RWPE1 (cell line): Measurements from ENCODE around the gene RFC2.
A peak's percentile ranks its signal among the peaks of the same experiment; 100 is the strongest.

Experiments used
- CTCF ChIA-PET: fragments of 350-600 bp; sonication (Branson Sonifier 250); formaldehyde crosslinking; extraction: SDS; loops from one replicate; lab custom pipeline; 2021; lab: Yijun Ruan, JAX
- POLR2A ChIA-PET: fragments of 400-600 bp; formaldehyde crosslinking; extraction: SDS; loops from one replicate; lab custom pipeline; 2020; ENCODE audit warnings: antibody characterized with exemption; ENCODE audit not compliant: low non-redundant PET; lab: Yijun Ruan, JAX
- DNase-seq: peaks from one replicate; pipeline ENCODE4 v3.0.0; 2012; ENCODE audit warnings: low spot score
- H3K27ac ChIP-seq: fragments of 450-650 bp; 2 replicates; pipeline ENCODE4 v1.5.1; 2017
- CTCF ChIP-seq: fragments of 450-650 bp; conservative IDR thresholded peaks from 2 replicates; pipeline ENCODE4 v1.5.1; 2017; ENCODE audit warnings: low read depth, mild to moderate bottlenecking

The RFC2 gene

GRCh38 chr7:74185636-74186035, 68.6 kb downstream of the RFC2 start:
- no peak for TF ChIP-seq CTCF
- ChIA-PET CTCF (no interaction called here), POLR2A (no interaction called here)
- H3K27ac ChIP-seq: no peak overlapping the region
- no peak for DNase-seq

- TF ChIP-seq CTCF: no peak
- ChIA-PET CTCF (no interaction called here), POLR2A (no interaction called here)
- peak overlapping the region; percentile 15 for H3K27ac ChIP-seq
- no peak for DNase-seq
Observed at GRCh38 chr7:74185016-74185415, 69.2 kb downstream of the RFC2 start.

- H3K27ac ChIP-seq: no peak overlapping the region
- POLR2A ChIA-PET: no interaction called here
- TF ChIP-seq CTCF: no peak; the same call in 1 of the 2 replicates
- CTCF ChIA-PET: interaction anchor here (0.7 to 1.1 kb wide), 2 partner anchors 22 to 132 kb away, joined by 3 read pairs; no protein-coding TSS in a partner anchor
- DNase-seq: no peak
Observed at GRCh38 chr7:74183653-74184450, 70.3 kb downstream of the RFC2 start.

- no peak for TF ChIP-seq CTCF
- DNase-seq: no peak
- ChIA-PET POLR2A (no interaction called here), CTCF (interaction anchor here (0.7 to 1.1 kb wide), 2 partner anchors 23 to 131 kb away, joined by 3 read pairs; no protein-coding TSS in a partner anchor)
- H3K27ac ChIP-seq: peak overlapping the region; percentile 54
Observed at GRCh38 chr7:74183142-74183541, 71.1 kb downstream of the RFC2 start.

- peak overlapping the region; percentile 54 for H3K27ac ChIP-seq
- POLR2A ChIA-PET: no interaction called here
- no peak for DNase-seq
- CTCF ChIA-PET: no interaction called here
- no peak for TF ChIP-seq CTCF
Observed at GRCh38 chr7:74182453-74183090, 71.6 kb downstream of the RFC2 start.

- ChIA-PET POLR2A (no interaction called here), CTCF (no interaction called here)
- H3K27ac ChIP-seq: peak overlapping the region; percentile 36
- no peak for DNase-seq
- TF ChIP-seq CTCF: no peak
Observed at GRCh38 chr7:74181821-74182220, 72.4 kb downstream of the RFC2 start.
